HepG2 (cell line): ENCODE results near the gene CDK6. TPM values are rescaled to one million over a fixed set of nuclear protein-coding genes. Genes with fewer than 3 reads are reported as not detected.

Source experiments
- ATAC-seq: fragments of 200-7000 bp; cut with Tn5 transposase; 3 replicates; pipeline ENCODE4 v1.9.1; 2020; ENCODE audit warnings: mild to moderate bottlenecking, moderate library complexity
- BruUV-seq: library from RNA; stranded (reverse); fragments of 400-500 nt; replicated peaks from 2 replicates; lab custom pipeline; 2021; lab: Mats Ljungman, UMichigan
- CTCF ChIA-PET: fragments of 300-600 bp; formaldehyde crosslinking; extraction: SDS; loops from one replicate; lab custom pipeline; 2021; ENCODE audit warnings: low total read pairs, inconsistent platforms, low intra/inter-chr PET ratio; lab: Yijun Ruan, JAX
- POLR2A ChIA-PET: fragments of 350-600 bp; sonication (Branson Sonifier 250); formaldehyde crosslinking; loops from one replicate; lab custom pipeline; 2020; ENCODE audit warnings: antibody characterized with exemption, inconsistent platforms; lab: Yijun Ruan, JAX
- DNase-seq: peaks from one replicate; pipeline ENCODE4 v3.0.0-alpha.2; 2015; ENCODE audit warnings: low spot score
- FAIRE-seq: peaks from 3 replicates; lab custom pipeline; 2011; peaks lifted over from hg19 to GRCh38; lab: Jason Lieb, UNC
- H2AFZ ChIP-seq: one replicate; pipeline ENCODE4 v1.6.1; 2011; ENCODE audit warnings: low read length, inconsistent platforms
- H3K27ac ChIP-seq: fragments of 300-600 bp; 3 replicates; pipeline ENCODE4 v1.8.0; 2011; ENCODE audit warnings: mixed run types, mild to moderate bottlenecking, mixed read lengths, low read length, inconsistent platforms; ENCODE audit not compliant: insufficient read depth; ENCODE audit errors: extremely low read length
- H3K27me3 ChIP-seq, 2 experiments: fragments of 200-600 bp in 1 of 2; 2 replicates in 1 of 2; 3 replicates in 1 of 2; pipeline versions ENCODE4 v1.6.0 to v1.8.0; 2011; ENCODE audit warnings: low read length in 2 of 2, mild to moderate bottlenecking in 2 of 2, moderate library complexity in 2 of 2, inconsistent platforms in 1 of 2; ENCODE audit not compliant: insufficient read depth in 2 of 2, control insufficient read depth in 1 of 2
- H3K36me3 ChIP-seq, 2 experiments: fragments of 200-600 bp in 1 of 2; replicated peaks in 1 of 2; 2 replicates in 1 of 2; 3 replicates in 1 of 2; pipeline versions ENCODE4 v1.5.1 to v1.8.0; 2011; ENCODE audit warnings: low read length in 2 of 2, inconsistent platforms in 1 of 2; ENCODE audit not compliant: insufficient read depth in 2 of 2, control insufficient read depth in 1 of 2
- H3K4me1 ChIP-seq: 2 replicates; pipeline ENCODE4 v1.5.1; 2012; ENCODE audit warnings: low read length, inconsistent platforms; ENCODE audit not compliant: insufficient read depth
- H3K4me2 ChIP-seq: 2 replicates; pipeline ENCODE4 v1.6.0; 2011; ENCODE audit warnings: low read depth, low read length, inconsistent platforms
- H3K4me3 ChIP-seq, 3 experiments: fragments of 200-600 bp in 1 of 3; sonication (generic), shearing (Covaris generic) in 1 of 3; replicated peaks in 1 of 3; 2 replicates each; pipeline ENCODE4 v1.5.1; 2011 to 2016; ENCODE audit warnings: low read length in 3 of 3, inconsistent platforms in 2 of 3, low read depth in 2 of 3, mild to moderate bottlenecking in 2 of 3, control low read depth in 1 of 3, mixed read lengths in 1 of 3; ENCODE audit not compliant: insufficient read depth in 1 of 3
- H3K79me2 ChIP-seq: one replicate; pipeline ENCODE4 v1.6.1; 2011; ENCODE audit warnings: low read length, inconsistent platforms; ENCODE audit not compliant: insufficient read depth
- H3K9ac ChIP-seq: 2 replicates; pipeline ENCODE4 v1.6.0; 2011; ENCODE audit warnings: mild to moderate bottlenecking, low read depth, low read length, inconsistent platforms; ENCODE audit not compliant: insufficient read depth
- H3K9me3 ChIP-seq: 2 replicates; pipeline ENCODE4 v1.5.1; 2012; ENCODE audit warnings: mild to moderate bottlenecking, low read length
- H4K20me1 ChIP-seq: 2 replicates; pipeline ENCODE4 v1.6.0; 2011; ENCODE audit warnings: inconsistent platforms, mild to moderate bottlenecking, low read length, moderate library complexity; ENCODE audit not compliant: insufficient read depth
- MTF2 ChIP-seq: sonication (generic); formaldehyde crosslinking; IDR thresholded peaks from 2 replicates; pipeline ENCODE4 v1.5.0; 2020; ENCODE audit warnings: missing genetic modification reagents, borderline replicate concordance
- ZNF550 ChIP-seq: sonication (generic); formaldehyde crosslinking; IDR thresholded peaks from 2 replicates; pipeline ENCODE4 v1.4.0; 2020; ENCODE audit warnings: mild to moderate bottlenecking, missing genetic modification reagents, borderline replicate concordance
- ZNF790 ChIP-seq: sonication (generic); formaldehyde crosslinking; IDR thresholded peaks from 2 replicates; pipeline ENCODE4 v1.8.0; 2022; ENCODE audit warnings: missing genetic modification reagents, mild to moderate bottlenecking, borderline replicate concordance
- WGBS: methylation state at CpG from one replicate; pipeline ENCODE4 v1.1.6; 2017; ENCODE audit warnings: low lambda C conversion rate; 5-methylcytosine and 5-hydroxymethylcytosine counted together
- in situ Hi-C: cut with HindIII; loops from 2 replicates; pipeline ENCODE4 v1.10.0; 2017; ENCODE audit warnings: low pct_unique_long_range_greater_than_20kb; ENCODE audit not compliant: extremely low pct_ligation_motif_present
- intact Hi-C: fragments of 100-400 bp; cut with micrococcal nuclease; formaldehyde crosslinking; loops from one replicate; pipeline ENCODE4 v1.10.0; 2022; ENCODE audit not compliant: unreplicated experiment
- polyA plus RNA-seq, 8 experiments: library from polyadenylated mRNA; depleted of rRNA in 3 of 8; stranded (reverse) in 7 of 8; unstranded in 1 of 8; fragments of >200 nt; fragmentation: Illumina TruSeq in 4 of 8; extraction: Trizol in 4 of 8; gene quantifications; 2 replicates each; pipeline versions ENCODE4 v1.2.1 to v1.2.3, GENCODE V29; 2011 to 2016; ENCODE audit warnings: low read depth in 4 of 8, missing spikeins in 1 of 8, mixed read lengths in 1 of 8; ENCODE audit not compliant: insufficient read depth in 1 of 8
- total RNA-seq, 5 experiments: library from RNA; depleted of rRNA; stranded (reverse); fragments of >200 nt; fragmentation: Illumina TruSeq; extraction: Trizol; gene quantifications; 2 replicates each; pipeline ENCODE4 v1.2.3, GENCODE V29; 2016; ENCODE audit warnings: low read depth in 1 of 5
- TF ChIP-seq, protein P1 (sequence below): IDR thresholded peaks from 2 replicates; pipeline ENCODE4 v1.6.1; 2012; ENCODE audit warnings: inconsistent platforms

The CDK6 gene
- total and polyA plus RNA-seq, 2 of the 13 experiments (the other 11 are each of a cell fraction or from before 2014, with no cell fraction given), result 34.6 to 90.8 TPM

DNA sequence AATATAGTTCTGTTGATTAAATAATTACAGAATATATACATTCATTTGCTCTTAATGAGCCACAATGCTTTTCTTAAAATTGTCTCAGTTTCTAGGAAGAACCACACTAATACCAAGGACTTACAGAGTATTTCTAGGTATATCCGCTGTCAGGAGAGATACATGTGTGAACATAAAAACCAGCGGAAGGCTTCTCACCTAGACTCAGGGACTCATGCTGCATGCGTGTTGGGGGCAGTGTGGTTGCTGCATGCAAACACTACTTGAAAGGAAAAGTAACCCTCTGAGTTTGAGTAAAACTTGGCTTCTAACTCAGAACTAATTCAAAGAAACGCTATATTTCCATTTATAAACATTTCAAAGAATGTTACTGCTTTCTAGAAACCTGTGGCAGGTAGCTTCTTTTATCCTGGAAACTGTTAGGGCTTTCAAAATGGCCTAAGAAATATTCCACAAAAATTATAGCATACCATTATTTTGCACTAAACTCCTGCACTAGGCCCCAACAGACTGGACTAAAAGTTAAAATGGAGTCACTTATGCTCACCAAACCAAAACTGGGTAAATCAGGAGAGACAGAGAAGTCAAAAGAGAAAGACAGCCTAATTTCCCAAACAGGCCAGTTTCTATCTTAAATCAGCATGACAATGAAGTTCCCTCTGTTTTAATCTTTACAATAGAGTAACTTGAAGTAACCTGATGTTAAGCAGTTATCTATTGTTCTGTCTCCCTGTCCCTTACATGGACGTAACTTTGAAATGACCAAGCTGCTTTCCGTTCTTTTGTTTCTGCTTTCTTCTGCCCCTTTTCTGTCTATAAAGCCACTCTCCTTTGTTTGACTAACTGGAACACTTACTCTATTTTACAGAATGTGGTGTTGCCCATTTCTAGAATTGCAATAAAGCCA, 151.0 kb downstream of the CDK6 start:
- Histone ChIP-seq H2AFZ (no peak overlapping the region), H3K4me2 (no peak overlapping the region)
- TF ChIP-seq ZNF550 (CRISPR knock-in tag) (no peak), MTF2 (CRISPR knock-in tag) (no peak)
- TF ChIP-seq, protein P1, sequence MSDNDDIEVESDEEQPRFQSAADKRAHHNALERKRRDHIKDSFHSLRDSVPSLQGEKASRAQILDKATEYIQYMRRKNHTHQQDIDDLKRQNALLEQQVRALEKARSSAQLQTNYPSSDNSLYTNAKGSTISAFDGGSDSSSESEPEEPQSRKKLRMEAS, result no peak
- TF ChIP-seq, all 625 proteins: peak for 0
- no peak for ATAC-seq
- intact Hi-C loops, result no loop called here
- 98% methylated on average over 6 of the region's 6 CpGs for WGBS
- BruUV-seq, result no TSS peak
- peaks cover 7 to 39% of the 10 kb centered on the region in 2 experiments for H3K36me3 ChIP-seq
- H3K9me3 ChIP-seq, result no peaks in the 10 kb centered on the region
- H3K4me1 ChIP-seq, result peaks cover 55% of the 10 kb centered on the region
- no peak for DNase-seq
- ChIA-PET CTCF (no interaction called here), POLR2A (no interaction called here)
- H4K20me1 ChIP-seq, result no peaks in the 10 kb centered on the region
- H3K79me2 ChIP-seq, result peaks cover 25% of the 10 kb centered on the region
- in situ Hi-C loops, result no loop called here
- H3K9ac ChIP-seq, result no peak overlapping the region
- no peaks in the 10 kb centered on the region for H3K27me3 ChIP-seq
- no peak for FAIRE-seq
- H3K4me3 ChIP-seq, result no peak overlapping the region
- peak overlapping the region; percentile 91 for H3K27ac ChIP-seq

GRCh38 chr7:92684274-92684673, 152.1 kb downstream of the CDK6 start:
- intact Hi-C loops, result no loop called here
- CTCF ChIA-PET, result no interaction called here
- Histone ChIP-seq H3K9me3 (no peaks in the 10 kb centered on the region), H3K79me2 (peaks cover 25% of the 10 kb centered on the region), H3K4me1 (peaks cover 65% of the 10 kb centered on the region), H3K4me3 (no peak overlapping the region), H2AFZ (no peak overlapping the region), H3K9ac (peak overlapping the region; percentile 63; the same call in 1 of the 2 replicates), H3K27ac (peak overlapping the region; percentile 91), H3K36me3 (peaks cover 7 to 33% of the 10 kb centered on the region in 2 experiments), H4K20me1 (no peaks in the 10 kb centered on the region), H3K27me3 (no peaks in the 10 kb centered on the region), H3K4me2 (no peak overlapping the region; the same call in 1 of the 2 replicates)
- WGBS, result 100% methylated on average over 1 of the region's 1 CpG
- FAIRE-seq, result no peak
- no peak for ATAC-seq
- in situ Hi-C loops, result loop anchor here (5.0 kb wide), 1 partner anchor 148 kb away; no protein-coding TSS in a partner anchor
- DNase-seq, result no peak
- POLR2A ChIA-PET, result interaction anchor here (4.3 kb wide), 1 partner anchor 11 kb away, joined by 24 read pairs; no protein-coding TSS in a partner anchor
- BruUV-seq, result no TSS peak
- no peak for TF ChIP-seq ZNF790 (CRISPR knock-in tag)
